ENCODE results near the gene APEH.

APEH gene

DNA sequence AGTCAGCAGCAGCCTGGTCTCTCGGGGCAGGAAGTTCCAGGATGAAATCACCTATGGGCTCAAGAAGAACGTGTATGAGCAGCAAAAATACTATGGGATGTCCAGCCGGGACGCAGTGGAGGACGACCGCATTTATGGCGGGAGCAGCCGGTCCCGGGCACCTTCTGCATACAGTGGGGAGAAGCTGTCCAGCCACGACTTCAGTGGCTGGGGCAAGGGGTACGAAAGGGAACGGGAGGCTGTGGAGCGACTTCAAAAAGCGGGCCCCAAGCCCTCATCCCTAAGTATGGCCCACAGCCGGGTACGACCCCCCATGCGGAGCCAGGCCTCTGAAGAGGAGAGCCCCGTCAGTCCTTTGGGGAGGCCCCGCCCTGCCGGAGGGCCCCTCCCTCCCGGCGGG is 12.1 kb upstream of the APEH start:
- TF ChIP-seq, protein P1, sequence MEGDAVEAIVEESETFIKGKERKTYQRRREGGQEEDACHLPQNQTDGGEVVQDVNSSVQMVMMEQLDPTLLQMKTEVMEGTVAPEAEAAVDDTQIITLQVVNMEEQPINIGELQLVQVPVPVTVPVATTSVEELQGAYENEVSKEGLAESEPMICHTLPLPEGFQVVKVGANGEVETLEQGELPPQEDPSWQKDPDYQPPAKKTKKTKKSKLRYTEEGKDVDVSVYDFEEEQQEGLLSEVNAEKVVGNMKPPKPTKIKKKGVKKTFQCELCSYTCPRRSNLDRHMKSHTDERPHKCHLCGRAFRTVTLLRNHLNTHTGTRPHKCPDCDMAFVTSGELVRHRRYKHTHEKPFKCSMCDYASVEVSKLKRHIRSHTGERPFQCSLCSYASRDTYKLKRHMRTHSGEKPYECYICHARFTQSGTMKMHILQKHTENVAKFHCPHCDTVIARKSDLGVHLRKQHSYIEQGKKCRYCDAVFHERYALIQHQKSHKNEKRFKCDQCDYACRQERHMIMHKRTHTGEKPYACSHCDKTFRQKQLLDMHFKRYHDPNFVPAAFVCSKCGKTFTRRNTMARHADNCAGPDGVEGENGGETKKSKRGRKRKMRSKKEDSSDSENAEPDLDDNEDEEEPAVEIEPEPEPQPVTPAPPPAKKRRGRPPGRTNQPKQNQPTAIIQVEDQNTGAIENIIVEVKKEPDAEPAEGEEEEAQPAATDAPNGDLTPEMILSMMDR (IDR thresholded peaks at IDR 0.05; ENCODE audit: low read depth, low read length): no peak
- no peak overlapping the region for H3K4me3 ChIP-seq (ENCODE audit: low read depth, low read length)

DNA sequence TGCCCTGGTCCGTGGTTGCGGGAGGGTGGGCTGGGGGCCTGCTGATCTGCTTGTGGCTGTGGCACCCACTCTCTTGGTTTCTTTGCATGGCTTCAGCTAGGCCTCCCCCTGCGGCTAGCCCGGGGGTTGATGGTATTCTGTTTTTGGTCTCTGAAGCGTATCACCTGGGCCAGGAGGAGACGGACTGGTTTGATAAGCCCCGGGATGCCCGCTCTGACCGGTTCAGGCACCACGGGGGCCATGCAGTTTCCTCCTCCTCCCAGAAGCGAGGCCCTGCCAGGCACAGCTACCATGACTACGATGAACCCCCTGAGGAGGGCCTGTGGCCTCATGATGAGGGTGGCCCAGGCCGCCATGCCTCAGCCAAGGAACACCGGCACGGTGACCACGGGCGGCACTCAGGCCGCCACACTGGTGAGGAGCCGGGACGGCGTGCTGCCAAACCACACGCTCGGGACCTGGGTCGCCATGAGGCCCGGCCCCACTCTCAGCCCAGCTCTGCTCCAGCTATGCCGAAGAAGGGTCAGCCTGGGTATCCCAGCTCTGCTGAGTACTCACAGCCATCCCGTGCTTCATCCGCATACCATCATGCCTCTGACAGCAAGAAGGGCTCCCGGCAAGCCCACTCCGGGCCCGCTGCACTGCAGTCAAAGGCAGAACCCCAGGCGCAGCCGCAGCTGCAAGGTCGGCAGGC is 11.3 kb upstream of the APEH start:
- TF ChIP-seq, protein P1 (IDR thresholded peaks at IDR 0.05; ENCODE audit: low read depth, low read length): no peak
- no peak overlapping the region for H3K4me3 ChIP-seq (ENCODE audit: low read depth, low read length)

DNA sequence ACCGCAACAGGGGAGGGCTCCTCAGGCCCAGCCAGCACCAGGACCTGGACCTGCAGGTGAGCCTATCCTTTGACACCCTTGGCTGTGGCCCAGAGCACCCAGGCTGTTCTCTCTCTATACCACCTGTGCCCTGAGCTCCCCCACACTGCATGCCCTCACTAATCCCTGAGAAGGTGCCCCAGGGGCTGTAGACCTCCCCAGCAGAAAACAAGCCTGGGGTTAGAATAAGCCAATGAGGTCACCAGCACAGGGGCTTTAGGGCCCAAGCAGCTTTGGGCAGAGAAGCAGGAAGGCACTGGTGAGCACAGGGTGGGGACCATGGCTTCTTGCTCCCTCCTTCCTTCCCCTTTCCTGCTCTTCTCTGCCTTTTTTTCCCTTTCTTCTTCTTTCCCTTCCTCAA is 10.3 kb upstream of the APEH start:
- H3K4me3 ChIP-seq (ENCODE audit: low read depth, low read length): no peak overlapping the region

DNA sequence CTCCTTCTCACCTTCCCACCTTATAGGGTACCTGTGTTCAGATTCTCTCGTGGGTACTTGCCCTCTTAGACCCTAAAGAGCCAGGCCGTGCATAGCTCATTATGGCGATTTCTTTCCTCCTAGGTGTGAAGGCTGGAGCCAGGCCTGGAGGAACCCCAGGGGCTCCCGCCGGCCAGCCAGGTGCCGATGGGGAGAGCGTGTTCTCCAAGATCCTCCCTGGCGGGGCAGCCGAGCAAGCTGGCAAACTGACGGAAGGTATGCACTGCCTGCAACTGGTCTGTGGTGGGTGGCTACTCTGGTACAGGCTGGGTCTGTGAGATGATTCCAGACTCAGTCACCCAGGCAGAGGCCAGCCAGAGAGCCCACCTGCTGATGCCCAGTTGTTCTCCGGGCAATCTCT is 9.9 kb upstream of the APEH start:
- TF ChIP-seq, protein P1 (IDR thresholded peaks at IDR 0.05; ENCODE audit: low read depth, low read length): no peak
- no peak overlapping the region for H3K4me3 ChIP-seq (ENCODE audit: low read depth, low read length)

More for the DNA sequence above, 10.3 kb upstream of the APEH start:
- TF ChIP-seq, protein P1 (IDR thresholded peaks at IDR 0.05; ENCODE audit: low read depth, low read length): no peak

DNA sequence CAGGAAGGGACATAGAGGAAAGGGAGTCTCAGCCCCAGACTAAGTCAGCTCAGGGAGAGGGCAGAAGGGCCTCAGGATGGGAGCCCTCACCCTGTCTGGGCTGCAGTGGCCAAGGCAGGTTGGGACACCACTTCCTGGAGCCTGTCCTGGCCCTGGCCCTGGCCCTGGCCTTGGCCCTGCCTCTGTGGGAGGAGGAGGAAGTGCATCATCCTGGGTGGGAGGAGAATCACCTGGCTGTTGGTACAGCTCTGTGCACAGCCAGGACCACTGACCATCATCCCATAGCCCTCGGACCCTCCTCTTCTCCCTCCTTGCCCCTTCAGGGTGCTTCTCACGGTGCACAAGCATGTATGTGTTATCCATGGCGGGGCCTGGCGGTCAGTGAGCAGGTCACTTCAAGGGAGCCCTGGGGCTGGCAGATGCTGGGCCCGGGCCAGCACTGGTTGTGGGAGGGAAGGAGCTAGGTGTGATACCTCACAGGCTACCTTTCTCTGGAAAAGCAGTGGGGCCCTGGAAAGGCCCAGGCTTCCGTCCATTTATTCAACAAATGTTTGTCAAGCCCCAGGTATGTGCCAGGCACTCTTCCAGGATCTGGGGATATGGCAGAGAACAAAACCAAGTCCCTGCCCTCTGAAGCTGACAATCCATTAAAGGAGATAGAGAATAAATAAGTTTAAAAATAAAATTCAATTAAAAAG is 8.2 kb upstream of the APEH start:
- H3K4me3 ChIP-seq (ENCODE audit: low read depth, low read length): no peak overlapping the region
- TF ChIP-seq, protein P1 (IDR thresholded peaks at IDR 0.05; ENCODE audit: low read depth, low read length): no peak

DNA sequence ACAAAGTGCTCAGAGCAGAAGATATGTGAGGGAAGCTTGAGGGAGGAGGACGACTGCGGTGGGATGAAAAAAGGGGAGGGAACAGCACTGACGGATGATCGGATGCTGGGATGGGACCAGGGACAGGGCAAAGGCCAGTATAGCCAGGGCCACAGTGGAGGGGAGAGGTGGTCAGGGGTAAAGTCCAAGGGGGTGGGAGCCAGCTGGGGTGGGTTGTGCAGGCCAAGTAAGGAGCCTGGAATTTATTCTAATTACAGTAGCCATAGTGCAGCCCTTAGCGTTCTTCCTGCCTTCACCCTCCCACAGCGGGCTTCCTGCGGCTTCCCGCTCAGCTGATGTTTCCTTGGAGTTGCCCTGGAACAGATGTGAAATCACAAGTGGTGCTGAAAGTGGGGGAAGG is 7.6 kb upstream of the APEH start:
- TF ChIP-seq, protein P1 (IDR thresholded peaks at IDR 0.05; ENCODE audit: low read depth, low read length): no peak
- H3K4me3 ChIP-seq (ENCODE audit: low read depth, low read length): no peak overlapping the region

DNA sequence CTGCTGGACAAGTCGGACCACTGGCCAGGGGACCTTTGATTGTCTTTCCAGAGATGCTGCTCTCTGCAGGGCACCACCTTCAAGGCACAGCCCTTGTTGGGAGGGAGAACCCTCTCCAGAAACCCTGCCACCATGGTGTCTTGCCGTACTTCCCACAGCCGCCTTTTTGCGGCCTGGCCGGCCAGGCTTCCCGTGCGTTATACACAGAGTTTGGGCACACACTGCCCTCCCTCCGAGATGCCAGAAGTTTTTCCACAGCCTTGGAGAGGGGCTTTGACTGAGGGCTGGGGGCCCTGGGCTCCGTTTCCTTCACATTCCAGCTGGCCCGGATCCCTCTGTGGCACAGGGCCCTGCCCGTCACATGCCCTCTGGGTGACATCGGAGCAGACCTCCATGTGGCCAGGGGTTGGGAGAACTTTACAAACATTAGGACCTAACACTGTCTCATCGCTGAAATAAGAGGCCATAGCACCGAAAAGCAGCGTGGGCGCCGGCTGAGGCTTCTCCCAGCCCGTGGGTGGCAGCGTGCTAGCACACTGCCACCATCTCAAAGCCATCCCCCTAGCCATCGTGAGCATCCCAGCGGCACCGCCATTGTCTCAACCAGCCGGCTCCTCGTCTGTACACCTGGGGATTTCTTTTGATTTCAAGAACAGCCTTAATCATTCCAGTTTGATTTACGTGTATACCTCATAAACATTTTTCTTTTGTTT is 6.3 kb upstream of the APEH start:
- no peak overlapping the region for H3K4me3 ChIP-seq (ENCODE audit: low read depth, low read length)
- TF ChIP-seq, protein P1 (IDR thresholded peaks at IDR 0.05; ENCODE audit: low read depth, low read length): no peak
